Calu3 (cell line): ENCODE data around the gene PRADC1. TPM values are rescaled to one million over a fixed set of nuclear protein-coding genes. Genes with fewer than 3 reads are reported as not detected.

ENCODE experiments used
- BruUV-seq: library from RNA; stranded (reverse); fragments of 400-500 nt; replicated peaks from 2 replicates; lab custom pipeline; 2021; lab: Mats Ljungman, UMichigan
- CTCF ChIA-PET: fragments of 300-600 bp; sonication (Branson Sonifier 250); formaldehyde crosslinking; loops from one replicate; lab custom pipeline; 2022; ENCODE audit warnings: antibody characterized with exemption; lab: Charles Lee
- DNase-seq: peaks from one replicate; pipeline ENCODE4 v3.0.0; 2022
- H3K27ac Mint-ChIP-seq: one replicate; pipeline ENCODE4 v1.8.0; 2022; ENCODE audit warnings: mixed read lengths; ENCODE audit not compliant: unreplicated experiment
- H3K27me3 Mint-ChIP-seq: one replicate; pipeline ENCODE4 v1.8.0; 2022; ENCODE audit warnings: mixed read lengths; ENCODE audit not compliant: unreplicated experiment
- H3K36me3 Mint-ChIP-seq: one replicate; pipeline ENCODE4 v1.8.0; 2022; ENCODE audit warnings: mild to moderate bottlenecking, moderate library complexity, mixed read lengths; ENCODE audit not compliant: insufficient read depth, unreplicated experiment
- H3K4me1 Mint-ChIP-seq: one replicate; pipeline ENCODE4 v1.8.0; 2022; ENCODE audit warnings: mild to moderate bottlenecking, low read depth, mixed read lengths; ENCODE audit not compliant: unreplicated experiment
- H3K4me3 Mint-ChIP-seq: one replicate; pipeline ENCODE4 v1.8.0; 2022; ENCODE audit warnings: mild to moderate bottlenecking, low read depth, moderate library complexity, mixed read lengths; ENCODE audit not compliant: unreplicated experiment
- H3K9me3 Mint-ChIP-seq: one replicate; pipeline ENCODE4 v1.8.0; 2022; ENCODE audit warnings: low read depth, mixed read lengths; ENCODE audit not compliant: unreplicated experiment
- intact Hi-C: fragments of 100-400 bp; cut with micrococcal nuclease; formaldehyde crosslinking; loops from one replicate; pipeline ENCODE4 v1.10.0; 2022; ENCODE audit not compliant: unreplicated experiment
- total RNA-seq: library from RNA; stranded (reverse); gene quantifications from 2 replicates; pipeline ENCODE4 v1.2.3, GENCODE V29; 2022
- TF ChIP-seq, protein P1 (sequence below): fragments of 200-600 bp; IDR thresholded peaks from one replicate; pipeline ENCODE4 v1.8.0; 2022; ENCODE audit warnings: antibody characterized with exemption; ENCODE audit not compliant: unreplicated experiment

Gene PRADC1
- total RNA-seq, 1 experiment from 2014 or later, result 13.8 TPM

DNA sequence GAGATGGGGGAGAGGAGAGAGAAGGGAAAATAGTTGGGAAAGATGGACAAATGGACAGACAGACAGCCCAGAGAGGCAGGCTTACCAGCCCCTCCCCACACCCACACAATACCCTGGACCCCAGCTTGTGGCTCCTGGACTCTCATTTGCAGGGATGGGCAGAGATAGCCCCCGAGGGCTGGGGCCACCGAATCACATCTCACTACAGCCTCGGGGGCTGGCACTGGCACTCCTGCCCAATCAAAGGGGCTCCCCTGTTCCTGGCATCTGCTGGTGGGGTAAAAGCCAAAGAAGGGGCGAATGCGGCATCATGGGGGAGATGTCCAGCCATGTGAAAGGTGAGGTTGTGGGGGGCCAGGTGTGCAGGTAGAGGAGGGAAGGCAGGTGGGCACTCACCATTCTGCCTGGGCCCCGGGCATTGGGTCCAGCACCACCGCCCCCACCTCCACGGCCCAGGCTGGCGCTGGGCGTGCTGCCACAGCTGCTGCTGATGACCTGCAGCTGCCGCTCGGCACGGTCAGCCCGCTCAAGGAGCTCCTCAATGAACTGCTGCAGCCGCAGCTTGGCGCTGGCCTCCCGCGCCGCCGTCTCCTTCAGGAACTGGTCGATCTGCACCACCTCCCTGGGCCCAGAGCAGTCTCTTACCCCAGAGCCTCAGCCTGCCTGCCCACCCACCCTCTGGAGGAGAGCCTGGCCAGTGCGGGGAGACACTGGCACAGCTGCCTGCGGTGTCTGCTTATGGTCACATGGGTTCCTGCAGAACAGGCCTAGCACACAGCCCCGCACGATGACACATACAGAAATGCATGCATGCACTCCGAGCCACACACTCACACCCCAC is 33.2 kb upstream of the PRADC1 start:
- Mint-ChIP-seq H3K4me1 (peaks cover 22% of the 10 kb centered on the region), H3K27ac (no peak overlapping the region), H3K36me3 (peaks cover 37% of the 10 kb centered on the region), H3K9me3 (no peaks in the 10 kb centered on the region), H3K4me3 (no peak overlapping the region), H3K27me3 (no peaks in the 10 kb centered on the region)
- CTCF ChIA-PET, result no interaction called here
- TF ChIP-seq, protein P1, sequence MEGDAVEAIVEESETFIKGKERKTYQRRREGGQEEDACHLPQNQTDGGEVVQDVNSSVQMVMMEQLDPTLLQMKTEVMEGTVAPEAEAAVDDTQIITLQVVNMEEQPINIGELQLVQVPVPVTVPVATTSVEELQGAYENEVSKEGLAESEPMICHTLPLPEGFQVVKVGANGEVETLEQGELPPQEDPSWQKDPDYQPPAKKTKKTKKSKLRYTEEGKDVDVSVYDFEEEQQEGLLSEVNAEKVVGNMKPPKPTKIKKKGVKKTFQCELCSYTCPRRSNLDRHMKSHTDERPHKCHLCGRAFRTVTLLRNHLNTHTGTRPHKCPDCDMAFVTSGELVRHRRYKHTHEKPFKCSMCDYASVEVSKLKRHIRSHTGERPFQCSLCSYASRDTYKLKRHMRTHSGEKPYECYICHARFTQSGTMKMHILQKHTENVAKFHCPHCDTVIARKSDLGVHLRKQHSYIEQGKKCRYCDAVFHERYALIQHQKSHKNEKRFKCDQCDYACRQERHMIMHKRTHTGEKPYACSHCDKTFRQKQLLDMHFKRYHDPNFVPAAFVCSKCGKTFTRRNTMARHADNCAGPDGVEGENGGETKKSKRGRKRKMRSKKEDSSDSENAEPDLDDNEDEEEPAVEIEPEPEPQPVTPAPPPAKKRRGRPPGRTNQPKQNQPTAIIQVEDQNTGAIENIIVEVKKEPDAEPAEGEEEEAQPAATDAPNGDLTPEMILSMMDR, result no peak
- BruUV-seq, result no TSS peak
- intact Hi-C loops, result no loop called here
- DNase-seq, result no peak

DNA sequence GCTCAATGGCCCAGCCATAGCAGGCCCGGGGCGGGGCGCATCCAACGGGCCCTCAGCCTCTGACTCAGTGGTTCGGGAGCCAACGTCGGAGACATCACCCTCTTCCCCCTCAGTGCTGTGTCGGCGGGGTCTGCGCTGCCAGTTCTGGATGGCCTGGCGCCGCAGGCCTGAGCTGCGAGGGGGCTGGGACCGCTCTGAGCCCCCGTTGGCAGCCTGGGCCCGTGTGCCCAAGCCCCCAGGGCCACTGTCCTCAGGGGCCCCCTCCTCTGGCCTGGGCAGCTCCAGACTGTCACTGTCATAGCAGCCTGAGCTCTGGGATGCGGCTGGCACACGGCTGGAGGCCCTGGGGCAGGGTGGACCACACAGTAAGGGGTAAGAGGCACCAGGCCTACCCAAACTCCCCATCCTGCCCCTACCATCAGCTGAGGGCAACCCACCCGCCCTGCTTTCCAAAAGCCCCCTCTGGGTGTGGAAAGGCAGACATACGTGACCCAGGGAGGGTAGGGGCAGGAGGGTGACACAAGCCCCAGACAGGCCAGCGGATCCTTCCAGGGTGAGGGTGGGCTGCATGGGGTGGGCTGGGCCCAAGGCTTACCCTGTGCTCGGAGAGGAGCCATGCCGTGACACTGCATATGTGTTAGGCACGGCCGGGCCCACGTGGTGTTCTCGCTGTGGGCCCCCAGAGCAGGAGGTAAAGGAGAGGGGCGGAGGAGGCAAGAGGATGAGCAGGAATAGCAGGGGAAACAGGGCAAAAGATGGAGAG is 32.4 kb upstream of the PRADC1 start:
- CTCF ChIA-PET, result no interaction called here
- Mint-ChIP-seq H3K27me3 (no peaks in the 10 kb centered on the region), H3K4me1 (peaks cover 22% of the 10 kb centered on the region), H3K4me3 (no peak overlapping the region), H3K36me3 (peaks cover 32% of the 10 kb centered on the region), H3K9me3 (no peaks in the 10 kb centered on the region), H3K27ac (no peak overlapping the region)
- TF ChIP-seq, protein P1, result no peak
- intact Hi-C loops, result no loop called here
- no TSS peak for BruUV-seq
- no peak for DNase-seq

DNA sequence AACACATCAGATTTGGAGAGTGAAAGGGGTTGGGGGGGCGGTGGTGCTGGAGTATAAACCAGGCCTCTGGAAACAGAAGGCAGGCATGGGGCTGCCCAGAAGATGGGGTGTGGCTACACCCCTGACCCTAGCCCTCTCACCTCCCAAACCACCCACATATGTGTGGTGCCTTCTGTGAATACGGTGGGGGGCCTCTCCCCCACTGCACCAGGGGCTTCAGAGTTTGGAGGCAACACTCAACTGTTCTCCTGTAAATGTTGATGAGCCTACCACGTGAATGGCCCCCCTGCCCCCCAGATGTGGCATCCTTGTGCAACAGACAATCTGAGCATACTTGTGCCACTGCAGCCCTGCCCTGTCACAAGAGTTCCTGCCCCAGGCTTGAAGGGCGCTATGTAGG is 31.7 kb upstream of the PRADC1 start:
- Mint-ChIP-seq H3K36me3 (peaks cover 32% of the 10 kb centered on the region), H3K27me3 (no peaks in the 10 kb centered on the region), H3K9me3 (no peaks in the 10 kb centered on the region), H3K27ac (no peak overlapping the region), H3K4me3 (no peak overlapping the region), H3K4me1 (peaks cover 22% of the 10 kb centered on the region)
- intact Hi-C loops, result no loop called here
- BruUV-seq, result no TSS peak
- no peak for DNase-seq
- TF ChIP-seq, protein P1, result no peak
- CTCF ChIA-PET, result no interaction called here

DNA sequence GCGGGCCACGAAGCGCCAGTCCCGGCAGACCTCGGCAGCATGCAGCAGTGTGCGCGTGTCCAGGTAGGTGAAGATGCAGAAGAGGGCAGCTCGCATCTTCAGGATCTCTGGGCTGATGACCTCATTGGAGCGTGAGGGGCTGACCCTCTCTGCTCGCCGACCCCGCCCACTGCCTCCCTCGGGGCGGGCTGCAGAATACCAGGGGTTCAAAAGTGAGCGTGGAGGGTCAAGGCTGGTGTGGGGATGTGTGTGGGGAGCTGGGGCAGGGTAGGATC is 31.2 kb upstream of the PRADC1 start:
- DNase-seq, result no peak
- no peaks in the 10 kb centered on the region for H3K27me3 Mint-ChIP-seq
- H3K36me3 Mint-ChIP-seq, result peaks cover 27% of the 10 kb centered on the region
- TF ChIP-seq, protein P1, result no peak
- H3K4me1 Mint-ChIP-seq, result peaks cover 22% of the 10 kb centered on the region
- H3K4me3 Mint-ChIP-seq, result no peak overlapping the region
- no peak overlapping the region for H3K27ac Mint-ChIP-seq
- no TSS peak for BruUV-seq
- intact Hi-C loops, result no loop called here
- H3K9me3 Mint-ChIP-seq, result no peaks in the 10 kb centered on the region
- CTCF ChIA-PET, result no interaction called here
